Ecto neural progenitor cell (in vitro differentiated cells): ENCODE data around the gene SERINC5.
"Not testable (repeated sequence)": the region's sequence is repeated elsewhere in the genome, so short reads cannot be mapped to it uniquely, and the experiment has no call there.

Experiments used
- DNase-seq: peaks from one replicate; pipeline ENCODE4 v3.0.0-alpha.2; 2018; ENCODE audit warnings: low spot score

Gene SERINC5

GRCh38 chr5:80136798-80137197, 119.0 kb downstream of the SERINC5 start:
- not testable (repeated sequence) for DNase-seq

- no peak for DNase-seq
These were observed 121.0 kb downstream of the SERINC5 start for GRCh38 chr5:80134876-80135275.

GRCh38 chr5:80129146-80129545, 126.7 kb downstream of the SERINC5 start:
- DNase-seq = no peak

- DNase-seq = peak; percentile 65
These were observed 127.7 kb downstream of the SERINC5 start for GRCh38 chr5:80128141-80128540.

- no peak for DNase-seq
These were observed 128.7 kb downstream of the SERINC5 start for GRCh38 chr5:80127116-80127552.

GRCh38 chr5:80125962-80126480, 129.8 kb downstream of the SERINC5 start:
- DNase-seq = no peak

GRCh38 chr5:80125022-80125961, 130.6 kb downstream of the SERINC5 start:
- DNase-seq = no peak

GRCh38 chr5:80124121-80124918, 131.5 kb downstream of the SERINC5 start:
- no peak for DNase-seq

GRCh38 chr5:80122579-80122978, 133.3 kb downstream of the SERINC5 start:
- DNase-seq = no peak

GRCh38 chr5:80119372-80119771, 136.5 kb downstream of the SERINC5 start:
- no peak for DNase-seq

- DNase-seq = no peak
These were observed 138.4 kb downstream of the SERINC5 start for GRCh38 chr5:80117446-80117845.

GRCh38 chr5:80116465-80116864, 139.4 kb downstream of the SERINC5 start:
- no peak for DNase-seq

GRCh38 chr5:80116000-80116399, 139.8 kb downstream of the SERINC5 start:
- DNase-seq = no peak

GRCh38 chr5:80114860-80115259, 141.0 kb downstream of the SERINC5 start:
- no peak for DNase-seq

GRCh38 chr5:80111376-80111990, 144.4 kb downstream of the SERINC5 start:
- not testable (repeated sequence) for DNase-seq

GRCh38 chr5:80109646-80110478, 146.0 kb downstream of the SERINC5 start:
- peak; percentile 57 for DNase-seq

- DNase-seq = no peak
These were observed 148.9 kb downstream of the SERINC5 start for GRCh38 chr5:80106916-80107315.

- no peak for DNase-seq
These were observed 150.0 kb downstream of the SERINC5 start for GRCh38 chr5:80105698-80106439.

- DNase-seq = no peak
These were observed 152.5 kb downstream of the SERINC5 start for GRCh38 chr5:80103371-80103770.

GRCh38 chr5:80101993-80102392, 153.9 kb downstream of the SERINC5 start:
- DNase-seq = no peak

GRCh38 chr5:80097451-80097850, 158.4 kb downstream of the SERINC5 start:
- DNase-seq = peak; percentile 66
